NCI-H510A (cell line): ENCODE data around the gene POLDIP2.
A peak's percentile ranks its signal among the peaks of the same experiment; 100 is the strongest.

Experiments used
- DNase-seq: peaks from one replicate; lab custom pipeline; 2025; lab: John Stamatoyannopoulos, UW

The POLDIP2 gene

GRCh38 chr17:28335959-28336871 is 21.1 kb downstream of the POLDIP2 start:
- peak; percentile 75 for DNase-seq

GRCh38 chr17:28335201-28335958 is 21.9 kb downstream of the POLDIP2 start, which contains the start of the genes IFT20 and TNFAIP1:
IFT20 (minus strand) TSS chr17:28335472; CDS start chr17:28331985, 3,487 bp downstream.
TNFAIP1 (plus strand) TSS chr17:28335761; CDS start chr17:28339522, 3,761 bp downstream.
- peak; percentile 98 for DNase-seq

GRCh38 chr17:28334666-28335200 is 22.6 kb downstream of the POLDIP2 start:
- no peak for DNase-seq

GRCh38 chr17:28334171-28334570 is 23.2 kb downstream of the POLDIP2 start:
- no peak for DNase-seq

- DNase-seq: no peak
These were observed 24.1 kb downstream of the POLDIP2 start for GRCh38 chr17:28333083-28333746.

- DNase-seq: no peak
These were observed 25.4 kb downstream of the POLDIP2 start for GRCh38 chr17:28331891-28332420.

GRCh38 chr17:28330671-28331070 is 26.7 kb downstream of the POLDIP2 start:
- no peak for DNase-seq

GRCh38 chr17:28328325-28328724 is 29.0 kb downstream of the POLDIP2 start:
- DNase-seq: no peak

GRCh38 chr17:28327709-28328108 is 29.6 kb downstream of the POLDIP2 start:
- no peak for DNase-seq

GRCh38 chr17:28327031-28327607 is 30.2 kb downstream of the POLDIP2 start:
- no peak for DNase-seq

GRCh38 chr17:28326114-28326513 is 31.2 kb downstream of the POLDIP2 start:
- DNase-seq: peak; percentile 77

- no peak for DNase-seq
These were observed 32.1 kb downstream of the POLDIP2 start for GRCh38 chr17:28325211-28325610.

GRCh38 chr17:28324781-28325180 is 32.5 kb downstream of the POLDIP2 start:
- no peak for DNase-seq

- DNase-seq: no peak
These were observed 33.0 kb downstream of the POLDIP2 start for GRCh38 chr17:28324267-28324745.

- DNase-seq: no peak
These were observed 36.9 kb downstream of the POLDIP2 start for GRCh38 chr17:28320215-28321061.

GRCh38 chr17:28319598-28319935 is 37.8 kb downstream of the POLDIP2 start:
- DNase-seq: no peak

- DNase-seq: peak; percentile 95
These were observed 38.3 kb downstream of the POLDIP2 start, which contains the start of gene TMEM97 for GRCh38 chr17:28318759-28319597. TMEM97 (plus strand) TSS chr17:28319200; CDS start chr17:28319240, 40 bp downstream.

GRCh38 chr17:28317966-28318758 is 39.2 kb downstream of the POLDIP2 start:
- DNase-seq: no peak
